K562 (cell line): ENCODE data around the gene MTA2. TPM values are rescaled to one million over a fixed set of nuclear protein-coding genes. Genes with fewer than 3 reads are reported as not detected.

Experiments
- CBX8 ChIP-seq: fragments of 200-600 bp; sonication (generic); IDR thresholded peaks from 2 replicates; pipeline ENCODE4 v1.6.1; 2012; ENCODE audit warnings: borderline replicate concordance, mixed run types, low read depth, mild to moderate bottlenecking, moderate library complexity, mixed read lengths, low read length, control low read depth, inconsistent platforms; ENCODE audit not compliant: poor library complexity, severe bottlenecking; ENCODE audit errors: extremely low read depth
- CC2D1A ChIP-seq: fragments of 450-650 bp; IDR thresholded peaks from 2 replicates; pipeline ENCODE4 v1.6.1; 2017; ENCODE audit warnings: mild to moderate bottlenecking
- E2F3 ChIP-seq: fragments of 250-450 bp; sonication (Bioruptor Pico); IDR thresholded peaks from 2 replicates; pipeline ENCODE4 v1.4.0; 2020; ENCODE audit warnings: mild to moderate bottlenecking
- ERF ChIP-seq: fragments of 450-650 bp; formaldehyde crosslinking; IDR thresholded peaks from 2 replicates; pipeline ENCODE4 v1.4.0; 2020; ENCODE audit warnings: mild to moderate bottlenecking, mixed read lengths
- HCFC1 ChIP-seq: IDR thresholded peaks from 2 replicates; pipeline ENCODE4 v1.6.1; 2012; ENCODE audit warnings: low read depth, low read length, improper control_type of control experiment
- JUN ChIP-seq, 2 experiments: sonication (generic) in 1 of 2; formaldehyde crosslinking in 1 of 2; IDR thresholded peaks; 2 replicates each; pipeline versions ENCODE4 v1.6.1 to v1.8.0; 2012 to 2022; ENCODE audit warnings: borderline replicate concordance in 2 of 2, mild to moderate bottlenecking in 2 of 2, improper control_type of control experiment in 1 of 2, low read depth in 1 of 2, low read length in 1 of 2, missing genetic modification reagents in 1 of 2
- MCM2 ChIP-seq: fragments of 450-650 bp; IDR thresholded peaks from 2 replicates; pipeline ENCODE4 v1.6.1; 2017; ENCODE audit warnings: low read depth, mild to moderate bottlenecking
- RUNX1 ChIP-seq: sonication (generic); IDR thresholded peaks from 2 replicates; pipeline ENCODE4 v1.6.1; 2016; ENCODE audit warnings: antibody characterized with exemption, low read depth
- ZNF133 ChIP-seq: fragments of 250-450 bp; sonication (Bioruptor Pico); IDR thresholded peaks from 2 replicates; pipeline ENCODE4 v1.4.0; 2020; ENCODE audit warnings: mild to moderate bottlenecking
- polyA plus RNA-seq, 8 experiments: library from polyadenylated mRNA; depleted of rRNA in 4 of 8; stranded (reverse) in 5 of 8; unstranded in 3 of 8; fragments of >200 nt; fragmentation: Nextera tagmentation in 2 of 8; fragmentation: Illumina TruSeq in 1 of 8; extraction: Ambion mirVana in 2 of 8; extraction: Trizol in 1 of 8; gene quantifications; 2 replicates each; pipeline versions ENCODE4 v1.2.1 to v1.2.3, GENCODE V29; 2011 to 2014; ENCODE audit warnings: inconsistent platforms in 1 of 8, missing spikeins in 1 of 8
- total RNA-seq, 7 experiments: library from RNA; depleted of rRNA in 6 of 7; stranded (reverse); fragments of >200 nt in 6 of 7; fragmentation: Illumina TruSeq in 2 of 7; extraction: Trizol in 2 of 7; gene quantifications; 2 replicates each; pipeline versions ENCODE4 v1.2.1 to v1.2.3, GENCODE V29; 2011 to 2021; ENCODE audit warnings: low replicate concordance in 1 of 7
- TF ChIP-seq, protein P1 (sequence below): sonication (generic); formaldehyde crosslinking; IDR thresholded peaks from 2 replicates; pipeline ENCODE4 v1.5.0; 2020; ENCODE audit warnings: missing genetic modification reagents
- TF ChIP-seq, protein P2 (sequence below): conservative IDR thresholded peaks from 2 replicates; pipeline ENCODE4 v1.6.1; 2011; ENCODE audit warnings: low read depth, mild to moderate bottlenecking, low read length; ENCODE audit not compliant: control insufficient read depth
- TF ChIP-seq, protein P3 (sequence below), 3 experiments: IDR thresholded peaks in 2 of 3; conservative IDR thresholded peaks in 1 of 3; 2 replicates each; pipeline ENCODE4 v1.5.1; 2011 to 2012; ENCODE audit warnings: low read length in 3 of 3, mild to moderate bottlenecking in 3 of 3, control low read depth in 2 of 3, improper control_type of control experiment in 1 of 3, inconsistent platforms in 1 of 3, low read depth in 1 of 3, mixed read lengths in 1 of 3, moderate library complexity in 1 of 3; ENCODE audit not compliant: insufficient read depth in 2 of 3
- TF ChIP-seq, protein P4 (sequence below): fragments of 200-400 bp; formaldehyde crosslinking; IDR thresholded peaks from 2 replicates; pipeline ENCODE4 v1.6.1; 2017; ENCODE audit warnings: mild to moderate bottlenecking, low read depth, low read length, moderate library complexity

The MTA2 gene
- total and polyA plus RNA-seq, 9 of the 15 experiments (the other 6 are each of a cell fraction or from before 2014, with no cell fraction given), result 6.2 to 220 (median 172) TPM

DNA sequence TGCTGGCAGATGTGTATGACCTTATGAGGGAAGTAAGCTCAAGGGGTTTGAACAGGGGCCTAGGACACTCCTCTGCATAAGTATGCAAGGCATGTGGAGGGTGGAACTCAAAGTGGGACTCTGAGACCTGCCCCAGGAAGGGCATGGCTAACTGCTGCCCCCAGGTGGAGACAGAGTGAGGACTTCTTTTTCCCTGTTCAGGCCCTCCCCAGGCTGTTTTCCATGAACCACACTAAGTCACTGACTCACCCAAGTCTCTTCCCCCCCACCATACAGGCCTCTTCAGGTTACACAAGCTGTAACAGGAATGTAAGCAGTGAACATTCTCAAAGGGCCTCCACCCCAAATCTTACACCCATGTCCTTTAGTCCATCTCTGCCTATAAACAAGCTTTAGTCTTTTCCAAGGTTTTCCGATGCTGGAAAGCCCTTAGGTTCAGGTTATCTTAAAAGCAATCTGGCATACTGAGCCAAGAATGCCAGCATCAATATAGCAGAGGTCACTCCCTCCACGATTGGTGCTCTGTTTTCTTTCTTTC, 41.0 kb downstream of the MTA2 start (continued):
- TF ChIP-seq, protein P1, sequence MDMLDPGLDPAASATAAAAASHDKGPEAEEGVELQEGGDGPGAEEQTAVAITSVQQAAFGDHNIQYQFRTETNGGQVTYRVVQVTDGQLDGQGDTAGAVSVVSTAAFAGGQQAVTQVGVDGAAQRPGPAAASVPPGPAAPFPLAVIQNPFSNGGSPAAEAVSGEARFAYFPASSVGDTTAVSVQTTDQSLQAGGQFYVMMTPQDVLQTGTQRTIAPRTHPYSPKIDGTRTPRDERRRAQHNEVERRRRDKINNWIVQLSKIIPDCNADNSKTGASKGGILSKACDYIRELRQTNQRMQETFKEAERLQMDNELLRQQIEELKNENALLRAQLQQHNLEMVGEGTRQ (CRISPR knock-in tag), result no peak
- TF ChIP-seq MCM2 (no peak), CC2D1A (peak; percentile 43; the same call in 1 of the 2 replicates), ZNF133 (CRISPR knock-in tag) (no peak), ERF (CRISPR knock-in tag) (no peak), CBX8 (no peak), HCFC1 (0 out of 2 replicates have a peak, but pooled peaks have one; percentile 15), RUNX1 (no peak), E2F3 (CRISPR knock-in tag) (no peak), JUN (IDR thresholded peaks at IDR 0.05; ENCODE audit: borderline replicate concordance, low read depth, low read length) (0 out of 2 replicates have a peak, but pooled peaks have one; percentile 73), JUN (CRISPR knock-in tag; IDR thresholded peaks at IDR 0.05; ENCODE audit: borderline replicate concordance) (peak; percentile 45; the same call in 1 of the 2 replicates)
- TF ChIP-seq, protein P2, sequence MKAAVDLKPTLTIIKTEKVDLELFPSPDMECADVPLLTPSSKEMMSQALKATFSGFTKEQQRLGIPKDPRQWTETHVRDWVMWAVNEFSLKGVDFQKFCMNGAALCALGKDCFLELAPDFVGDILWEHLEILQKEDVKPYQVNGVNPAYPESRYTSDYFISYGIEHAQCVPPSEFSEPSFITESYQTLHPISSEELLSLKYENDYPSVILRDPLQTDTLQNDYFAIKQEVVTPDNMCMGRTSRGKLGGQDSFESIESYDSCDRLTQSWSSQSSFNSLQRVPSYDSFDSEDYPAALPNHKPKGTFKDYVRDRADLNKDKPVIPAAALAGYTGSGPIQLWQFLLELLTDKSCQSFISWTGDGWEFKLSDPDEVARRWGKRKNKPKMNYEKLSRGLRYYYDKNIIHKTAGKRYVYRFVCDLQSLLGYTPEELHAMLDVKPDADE, result no peak
- TF ChIP-seq, protein P3, sequence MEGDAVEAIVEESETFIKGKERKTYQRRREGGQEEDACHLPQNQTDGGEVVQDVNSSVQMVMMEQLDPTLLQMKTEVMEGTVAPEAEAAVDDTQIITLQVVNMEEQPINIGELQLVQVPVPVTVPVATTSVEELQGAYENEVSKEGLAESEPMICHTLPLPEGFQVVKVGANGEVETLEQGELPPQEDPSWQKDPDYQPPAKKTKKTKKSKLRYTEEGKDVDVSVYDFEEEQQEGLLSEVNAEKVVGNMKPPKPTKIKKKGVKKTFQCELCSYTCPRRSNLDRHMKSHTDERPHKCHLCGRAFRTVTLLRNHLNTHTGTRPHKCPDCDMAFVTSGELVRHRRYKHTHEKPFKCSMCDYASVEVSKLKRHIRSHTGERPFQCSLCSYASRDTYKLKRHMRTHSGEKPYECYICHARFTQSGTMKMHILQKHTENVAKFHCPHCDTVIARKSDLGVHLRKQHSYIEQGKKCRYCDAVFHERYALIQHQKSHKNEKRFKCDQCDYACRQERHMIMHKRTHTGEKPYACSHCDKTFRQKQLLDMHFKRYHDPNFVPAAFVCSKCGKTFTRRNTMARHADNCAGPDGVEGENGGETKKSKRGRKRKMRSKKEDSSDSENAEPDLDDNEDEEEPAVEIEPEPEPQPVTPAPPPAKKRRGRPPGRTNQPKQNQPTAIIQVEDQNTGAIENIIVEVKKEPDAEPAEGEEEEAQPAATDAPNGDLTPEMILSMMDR (IDR thresholded peaks at IDR 0.05 in 2 of 3, conservative IDR thresholded peaks at IDR 0.05 in 1 of 3; ENCODE audit: insufficient read depth in 2 of 3, low read depth in 1 of 3, low read length in 3 of 3), result peak; percentile 86 to 94 (median 93)
- TF ChIP-seq, protein P4, sequence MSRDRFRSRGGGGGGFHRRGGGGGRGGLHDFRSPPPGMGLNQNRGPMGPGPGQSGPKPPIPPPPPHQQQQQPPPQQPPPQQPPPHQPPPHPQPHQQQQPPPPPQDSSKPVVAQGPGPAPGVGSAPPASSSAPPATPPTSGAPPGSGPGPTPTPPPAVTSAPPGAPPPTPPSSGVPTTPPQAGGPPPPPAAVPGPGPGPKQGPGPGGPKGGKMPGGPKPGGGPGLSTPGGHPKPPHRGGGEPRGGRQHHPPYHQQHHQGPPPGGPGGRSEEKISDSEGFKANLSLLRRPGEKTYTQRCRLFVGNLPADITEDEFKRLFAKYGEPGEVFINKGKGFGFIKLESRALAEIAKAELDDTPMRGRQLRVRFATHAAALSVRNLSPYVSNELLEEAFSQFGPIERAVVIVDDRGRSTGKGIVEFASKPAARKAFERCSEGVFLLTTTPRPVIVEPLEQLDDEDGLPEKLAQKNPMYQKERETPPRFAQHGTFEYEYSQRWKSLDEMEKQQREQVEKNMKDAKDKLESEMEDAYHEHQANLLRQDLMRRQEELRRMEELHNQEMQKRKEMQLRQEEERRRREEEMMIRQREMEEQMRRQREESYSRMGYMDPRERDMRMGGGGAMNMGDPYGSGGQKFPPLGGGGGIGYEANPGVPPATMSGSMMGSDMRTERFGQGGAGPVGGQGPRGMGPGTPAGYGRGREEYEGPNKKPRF, result no peak
